ENCODE data around the gene MYLK2.
A peak's percentile ranks its signal among the peaks of the same experiment; 100 is the strongest.

MYLK2 gene

DNA sequence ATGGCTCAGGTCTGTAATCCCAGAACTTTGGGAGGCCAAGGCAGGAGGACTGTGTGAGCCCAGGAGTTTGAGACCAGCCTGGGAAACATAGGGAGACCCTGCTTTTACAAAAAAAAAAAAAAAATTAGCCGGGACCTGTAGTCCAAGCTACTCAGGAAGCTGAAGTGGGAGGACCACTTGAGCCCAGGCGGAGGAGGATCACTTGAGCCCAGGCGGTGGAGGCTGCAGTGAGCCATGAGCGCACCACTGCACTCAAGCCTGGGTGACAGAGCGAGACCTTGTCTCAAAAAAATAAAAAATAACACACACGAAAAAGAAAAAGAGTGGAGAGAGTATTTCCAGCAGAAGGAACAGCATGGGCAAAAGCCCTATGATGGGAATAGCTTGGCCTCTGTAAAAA is 53.2 kb downstream of the MYLK2 start:
- no peak for DNase-seq

DNA sequence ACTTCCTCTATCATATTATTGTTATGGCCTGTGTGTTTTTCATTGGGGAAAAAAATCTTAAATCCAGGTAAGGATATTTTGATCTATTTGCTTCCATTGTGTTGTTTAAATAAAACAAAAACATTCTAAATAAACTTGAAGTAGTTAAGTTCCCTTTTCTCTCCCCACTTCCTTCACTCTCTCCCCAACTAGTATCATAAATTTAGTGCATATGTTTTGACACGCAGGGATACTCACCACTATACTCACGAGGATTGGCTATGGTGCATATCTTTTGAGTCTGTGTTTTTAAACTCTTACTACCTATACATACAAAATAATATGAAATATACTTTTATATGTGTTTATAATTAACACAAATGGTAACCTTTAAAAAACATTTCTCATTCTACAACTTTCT is 56.5 kb downstream of the MYLK2 start:
- DNase-seq, result no peak

DNA sequence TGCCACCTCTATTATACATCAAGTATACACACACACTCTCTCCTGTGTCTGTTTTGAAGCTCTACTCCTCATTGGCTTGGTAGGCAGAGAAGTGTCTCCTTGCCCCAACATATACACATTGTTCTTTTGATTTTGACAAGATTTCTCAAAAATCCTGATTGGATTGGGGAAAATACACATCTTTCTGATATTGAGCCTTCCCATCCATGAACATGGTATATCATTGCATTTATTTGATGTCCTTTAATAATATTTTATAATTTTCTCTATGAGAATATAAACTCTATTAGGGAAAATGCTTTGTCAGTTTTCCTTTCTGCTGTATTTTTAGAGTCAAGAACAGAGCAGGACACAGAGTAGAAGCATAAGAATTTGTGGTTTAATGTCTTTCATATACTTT is 58.5 kb downstream of the MYLK2 start:
- DNase-seq, result no peak

DNA sequence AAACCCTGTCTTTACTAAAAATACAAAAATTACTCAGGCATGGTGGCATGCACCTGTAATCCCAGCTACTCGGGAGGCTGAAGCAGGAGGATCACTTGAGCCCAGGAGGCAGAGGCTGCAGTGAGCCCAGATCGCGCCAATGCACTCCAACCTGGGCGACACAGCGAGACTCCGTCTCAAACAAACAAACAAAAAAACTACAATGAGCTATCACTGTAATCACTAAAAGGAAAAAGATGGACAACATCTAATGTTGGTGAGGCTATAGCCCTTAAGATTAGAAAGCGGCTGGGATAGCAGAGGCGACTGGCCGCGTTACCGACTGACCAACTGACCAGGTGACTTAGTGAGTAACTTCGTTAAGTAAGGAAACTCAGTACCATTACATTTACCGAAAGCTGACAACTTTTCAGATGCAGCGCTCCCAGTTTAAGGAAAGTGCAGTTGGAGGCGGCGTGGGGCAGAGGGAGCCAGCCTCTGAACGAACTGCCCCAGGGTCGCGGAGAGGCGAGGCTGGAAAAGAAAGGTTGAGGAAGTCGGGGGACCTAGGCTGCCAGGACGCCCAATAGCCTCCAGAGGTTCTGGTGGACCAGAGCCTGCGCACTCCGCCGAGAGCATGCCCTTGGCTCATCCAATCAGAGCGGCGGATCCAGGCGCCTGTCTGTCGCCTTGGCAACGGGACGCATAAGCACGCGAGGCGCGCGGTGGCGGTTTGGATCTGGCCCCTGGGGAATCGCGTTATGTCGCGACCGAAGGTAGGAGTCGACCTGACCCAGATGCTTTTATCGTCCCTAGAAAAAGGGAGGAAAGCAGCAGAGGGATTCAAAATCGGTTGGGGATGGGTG is 60.2 kb downstream of the MYLK2 start:
- peak; percentile 93 for DNase-seq

DNA sequence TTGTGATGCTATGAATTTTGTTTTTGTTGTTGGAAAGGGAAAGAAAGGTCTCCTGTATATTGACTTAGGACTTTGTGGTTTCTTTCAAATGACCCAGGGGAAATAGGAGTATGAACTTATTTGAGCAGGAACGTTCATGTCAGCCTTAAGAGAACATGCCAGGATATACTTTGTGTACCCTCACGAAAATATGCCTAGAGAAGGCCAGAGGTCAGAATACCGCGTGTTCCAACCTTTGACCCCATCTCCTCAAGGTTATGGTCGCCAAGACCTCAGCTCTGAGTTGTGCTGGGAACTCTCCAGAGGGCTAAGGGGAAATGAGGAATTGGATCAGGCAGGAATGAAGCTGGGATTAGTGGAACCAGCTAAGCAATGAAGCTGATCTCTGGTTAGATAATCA is 62.8 kb downstream of the MYLK2 start:
- DNase-seq, result no peak

DNA sequence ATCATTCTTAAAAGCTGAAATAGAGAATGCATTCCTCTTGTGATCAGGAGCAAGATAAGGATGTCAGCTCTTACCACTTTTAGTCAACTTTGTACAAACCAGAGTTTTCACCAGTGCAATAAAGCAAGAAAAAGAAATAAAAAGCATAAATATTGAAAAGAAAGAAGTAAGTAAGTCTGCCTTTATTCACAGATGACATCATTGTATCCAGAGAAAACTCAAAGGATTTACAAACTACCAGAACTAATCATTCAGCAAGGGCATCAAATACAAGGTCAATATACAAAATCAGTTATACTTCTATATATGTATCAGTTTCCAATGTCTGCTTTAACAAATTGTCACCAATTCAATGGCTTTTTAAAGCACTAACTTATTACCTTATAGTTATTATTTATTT is 64.7 kb downstream of the MYLK2 start:
- no peak for DNase-seq
